OCI-LY1 (cell line): ENCODE measurements around the gene MEGF6.
"Not testable (repeated sequence)": the region's sequence is repeated elsewhere in the genome, so short reads cannot be mapped to it uniquely, and the experiment has no call there.

Source experiments
- EZH2 ChIP-seq: fragments of 200-600 bp; sonication (generic), shearing (Covaris generic); IDR thresholded peaks from 2 replicates; pipeline ENCODE4 v1.8.0; 2017; ENCODE audit warnings: borderline replicate concordance, mixed run types, mild to moderate bottlenecking, antibody characterized with exemption, low read length, moderate library complexity, mixed read lengths
- TF ChIP-seq, protein P1 (sequence below): fragments of 200-600 bp; sonication (generic), shearing (Covaris generic); IDR thresholded peaks from 2 replicates; pipeline ENCODE4 v1.5.1; 2017; ENCODE audit warnings: mild to moderate bottlenecking, antibody characterized with exemption, low read length, moderate library complexity, mixed read lengths

DNA sequence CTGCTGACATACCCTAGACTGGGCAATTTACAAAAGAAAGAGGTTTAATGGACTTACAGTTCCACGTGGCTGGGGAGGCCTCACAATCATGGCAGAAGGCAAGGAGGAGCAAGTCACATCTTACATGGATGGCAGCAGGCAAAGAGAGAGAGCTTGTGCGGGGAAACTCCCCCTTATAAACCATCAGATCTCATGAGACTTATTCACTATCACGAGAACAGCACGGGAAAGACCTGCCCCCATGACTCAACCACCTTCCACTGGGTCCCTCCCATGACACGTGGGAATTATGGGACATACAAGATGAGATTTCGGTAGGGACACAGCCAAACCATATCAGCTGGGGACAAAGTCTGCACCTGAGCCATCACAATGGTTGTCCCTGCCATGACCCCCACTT, 35.8 kb downstream of the MEGF6 start:
- TF ChIP-seq, protein P1, sequence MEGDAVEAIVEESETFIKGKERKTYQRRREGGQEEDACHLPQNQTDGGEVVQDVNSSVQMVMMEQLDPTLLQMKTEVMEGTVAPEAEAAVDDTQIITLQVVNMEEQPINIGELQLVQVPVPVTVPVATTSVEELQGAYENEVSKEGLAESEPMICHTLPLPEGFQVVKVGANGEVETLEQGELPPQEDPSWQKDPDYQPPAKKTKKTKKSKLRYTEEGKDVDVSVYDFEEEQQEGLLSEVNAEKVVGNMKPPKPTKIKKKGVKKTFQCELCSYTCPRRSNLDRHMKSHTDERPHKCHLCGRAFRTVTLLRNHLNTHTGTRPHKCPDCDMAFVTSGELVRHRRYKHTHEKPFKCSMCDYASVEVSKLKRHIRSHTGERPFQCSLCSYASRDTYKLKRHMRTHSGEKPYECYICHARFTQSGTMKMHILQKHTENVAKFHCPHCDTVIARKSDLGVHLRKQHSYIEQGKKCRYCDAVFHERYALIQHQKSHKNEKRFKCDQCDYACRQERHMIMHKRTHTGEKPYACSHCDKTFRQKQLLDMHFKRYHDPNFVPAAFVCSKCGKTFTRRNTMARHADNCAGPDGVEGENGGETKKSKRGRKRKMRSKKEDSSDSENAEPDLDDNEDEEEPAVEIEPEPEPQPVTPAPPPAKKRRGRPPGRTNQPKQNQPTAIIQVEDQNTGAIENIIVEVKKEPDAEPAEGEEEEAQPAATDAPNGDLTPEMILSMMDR, result not testable (repeated sequence)
- not testable (repeated sequence) for TF ChIP-seq EZH2
